RPMI8226 (cell line): ENCODE results near the gene REC8.
A peak's percentile ranks its signal among the peaks of the same experiment; 100 is the strongest.
"Not testable (repeated sequence)": the region's sequence is repeated elsewhere in the genome, so short reads cannot be mapped to it uniquely, and the experiment has no call there.

Source experiments
- DNase-seq: peaks from one replicate; pipeline ENCODE4 v3.0.0-alpha.2; 2015

REC8 gene

DNA sequence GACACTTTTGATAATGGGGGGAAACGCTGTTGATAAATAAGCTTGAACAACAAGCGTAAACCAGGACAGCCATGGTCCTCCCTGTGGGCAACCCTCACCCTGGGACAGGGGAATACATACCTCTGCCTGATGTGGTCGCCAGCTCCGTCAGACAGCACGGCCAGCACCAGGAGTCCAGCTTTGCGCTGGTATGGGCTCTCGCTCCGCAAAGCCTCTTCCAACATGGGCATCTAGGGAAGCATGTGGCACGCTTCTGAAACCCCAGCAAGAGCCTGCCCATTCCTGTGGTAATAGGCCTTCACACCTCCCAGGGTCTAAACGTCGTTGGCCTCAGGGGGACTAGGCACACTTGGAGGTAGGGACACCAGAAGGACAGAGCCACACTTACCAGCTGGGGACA is 13.9 kb downstream of the REC8 start:
- DNase-seq, result no peak

DNA sequence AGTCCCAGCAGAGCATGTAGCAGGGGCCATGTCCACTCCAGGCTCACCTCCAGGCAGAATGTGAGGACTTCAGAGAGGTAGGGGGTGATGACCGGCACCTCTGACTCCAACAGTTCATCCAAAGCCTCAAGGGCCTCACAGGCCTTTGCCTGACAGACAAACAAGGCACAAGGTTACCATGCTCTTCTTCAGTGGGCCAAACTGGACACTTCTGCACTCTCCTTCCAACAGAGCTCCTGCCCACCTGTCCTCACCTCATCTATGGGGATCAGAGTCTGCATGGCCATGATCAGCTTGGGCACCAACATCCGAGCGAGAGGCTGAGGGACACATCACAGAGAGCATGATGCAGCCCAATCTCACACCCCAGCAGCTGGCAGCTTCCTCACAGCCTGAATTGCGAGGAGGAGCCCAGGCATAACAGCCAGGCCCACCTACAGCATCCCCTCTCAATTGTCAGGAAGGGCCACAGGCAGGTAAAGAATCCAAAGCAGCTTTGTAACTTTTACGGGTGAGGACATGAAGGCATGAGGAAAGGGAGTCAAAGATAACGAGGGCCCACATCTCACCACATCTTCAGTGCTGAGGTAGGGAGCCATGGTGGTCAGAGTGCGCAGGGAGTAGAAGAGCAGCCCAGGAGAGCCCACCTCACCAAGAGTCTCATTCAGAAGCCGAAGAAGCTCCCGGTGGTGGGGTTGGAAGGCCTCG is 15.1 kb downstream of the REC8 start:
- no peak for DNase-seq

DNA sequence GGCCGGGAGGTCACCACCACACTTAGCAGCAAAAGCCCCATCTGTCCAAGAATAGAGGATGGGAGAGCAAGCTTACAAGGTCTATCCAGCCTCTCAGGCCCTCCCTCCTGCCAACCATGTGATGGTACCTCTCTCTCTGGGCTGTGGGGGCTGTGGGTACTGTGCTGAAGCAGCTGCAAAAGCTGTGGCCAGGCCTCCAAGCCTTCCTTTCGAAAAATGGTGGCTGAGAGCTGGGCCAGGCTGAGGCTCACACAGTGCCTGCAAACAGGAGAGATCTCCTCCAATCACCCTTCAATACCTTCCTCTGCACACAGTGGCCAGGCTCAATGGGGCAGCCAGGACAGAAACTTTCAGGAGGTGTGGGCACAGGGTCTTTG is 15.6 kb downstream of the REC8 start:
- DNase-seq, result no peak

DNA sequence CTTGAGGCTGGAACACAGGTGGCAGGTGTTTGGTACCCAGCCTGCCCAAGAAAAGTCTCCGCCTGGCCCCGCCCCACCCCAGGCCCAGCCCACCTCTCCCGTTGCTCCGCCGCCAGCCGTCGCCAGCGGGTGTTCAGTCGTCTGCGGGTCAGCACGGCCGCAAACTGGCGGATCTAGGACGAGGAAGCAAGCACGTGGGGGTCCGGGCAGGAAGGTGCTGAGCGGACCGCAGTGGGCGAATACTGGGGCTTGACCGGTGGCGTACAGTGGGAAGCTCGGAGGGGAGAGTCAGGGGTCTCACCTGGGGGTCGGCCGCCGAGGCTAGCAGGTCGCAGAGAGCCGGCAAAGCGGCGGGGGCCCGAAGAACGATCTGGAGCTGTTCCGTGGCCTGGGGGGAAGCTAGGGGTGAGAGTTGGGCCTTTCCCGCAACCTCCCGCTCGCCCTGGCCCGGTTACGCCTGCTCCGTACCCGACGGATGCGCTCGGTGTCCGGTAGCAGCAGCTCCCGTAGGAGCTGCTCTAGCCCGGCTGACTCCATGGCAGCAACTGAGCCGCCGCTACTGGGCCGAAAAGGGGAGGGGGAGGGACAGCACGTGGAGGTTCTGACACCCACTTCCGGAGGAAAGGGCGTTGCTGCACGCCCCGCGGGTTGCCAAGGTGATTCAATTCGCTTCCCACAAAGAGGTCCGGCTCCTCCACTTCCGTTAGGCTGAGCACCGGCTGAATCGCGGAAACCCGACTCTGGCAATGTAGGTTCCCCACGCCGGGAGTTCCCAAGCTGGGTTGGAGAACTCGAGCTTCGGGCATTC is 16.6 kb downstream of the REC8 start, which contains the start of gene IPO4:
TSS of gene IPO4 (minus strand) at position 566 of the 808 bp plus-strand sequence. CDS start at position 537, 29 bp downstream.
- DNase-seq, result peak; percentile 96

DNA sequence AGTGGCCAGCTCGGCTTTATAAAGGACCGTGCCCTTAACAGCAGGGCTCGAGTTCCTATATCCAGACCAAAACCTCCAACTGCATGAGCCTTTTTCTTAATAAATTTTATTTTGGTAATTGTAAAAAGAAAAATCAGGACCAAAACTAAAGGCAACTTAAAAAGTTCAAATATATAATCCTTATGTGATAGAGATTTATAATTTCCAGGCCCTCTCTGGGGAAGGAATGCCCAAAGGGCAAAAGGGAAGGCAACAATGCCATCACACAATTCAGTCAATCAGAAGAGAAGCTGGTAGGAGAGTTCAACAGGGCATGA is 17.1 kb downstream of the REC8 start:
- no peak for DNase-seq

DNA sequence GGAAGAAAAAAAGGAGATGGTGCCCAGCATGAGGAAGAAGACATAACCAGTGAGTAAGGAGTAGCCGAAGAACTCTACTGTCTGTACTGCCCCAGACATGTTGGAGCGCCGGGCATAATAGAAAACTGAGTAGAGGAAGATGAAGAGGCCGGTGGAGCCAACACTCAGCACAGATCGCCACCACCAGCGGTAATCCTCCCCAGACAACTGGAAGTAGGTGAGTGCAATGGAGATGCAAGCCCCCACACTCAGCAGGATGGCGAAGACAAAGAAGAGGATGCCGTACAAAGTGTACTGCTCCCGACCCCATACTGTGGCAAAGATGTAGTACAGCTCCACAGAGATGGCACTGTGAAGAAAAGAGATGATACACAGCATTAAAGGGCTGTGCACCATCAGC is 17.6 kb downstream of the REC8 start:
- no peak for DNase-seq

DNA sequence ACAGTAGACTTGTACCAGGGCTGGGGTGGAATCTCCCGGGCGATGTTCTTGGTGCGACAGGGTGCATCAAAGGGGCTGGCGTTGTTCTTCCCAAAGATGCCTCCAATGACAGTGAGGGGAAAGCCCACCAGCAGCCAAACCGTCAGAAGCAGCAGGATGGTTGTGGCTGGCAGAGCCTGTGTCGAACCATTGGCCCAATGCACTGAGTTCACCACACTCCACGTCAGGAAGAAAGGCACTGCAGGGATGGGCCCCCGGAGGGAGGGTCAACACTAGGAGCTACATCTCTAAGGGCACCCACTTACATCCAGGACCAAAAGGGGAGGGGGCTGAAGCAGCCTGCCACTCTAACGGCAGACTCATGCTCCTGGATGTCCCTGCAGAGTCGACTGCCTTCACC is 18.5 kb downstream of the REC8 start:
- no peak for DNase-seq

DNA sequence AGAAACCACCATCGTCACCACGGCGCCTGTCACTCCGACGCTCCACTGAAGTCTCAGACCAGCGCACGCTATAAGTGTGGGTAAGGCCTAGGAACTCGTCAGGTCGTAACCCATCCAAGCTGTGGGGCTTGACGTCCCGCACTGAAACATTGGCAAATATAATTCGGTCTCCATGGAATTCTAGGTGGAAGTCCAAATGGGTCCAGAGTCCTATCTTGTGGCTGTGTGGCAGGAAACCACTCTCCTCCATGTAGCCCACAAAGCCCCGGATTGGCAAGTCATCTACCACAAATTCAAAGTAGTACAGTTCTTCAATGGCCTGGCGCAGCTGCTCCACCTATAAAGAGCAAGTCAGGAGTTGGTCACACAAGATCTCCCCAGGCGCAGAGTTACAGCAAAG is 21.1 kb downstream of the REC8 start:
- no peak for DNase-seq

DNA sequence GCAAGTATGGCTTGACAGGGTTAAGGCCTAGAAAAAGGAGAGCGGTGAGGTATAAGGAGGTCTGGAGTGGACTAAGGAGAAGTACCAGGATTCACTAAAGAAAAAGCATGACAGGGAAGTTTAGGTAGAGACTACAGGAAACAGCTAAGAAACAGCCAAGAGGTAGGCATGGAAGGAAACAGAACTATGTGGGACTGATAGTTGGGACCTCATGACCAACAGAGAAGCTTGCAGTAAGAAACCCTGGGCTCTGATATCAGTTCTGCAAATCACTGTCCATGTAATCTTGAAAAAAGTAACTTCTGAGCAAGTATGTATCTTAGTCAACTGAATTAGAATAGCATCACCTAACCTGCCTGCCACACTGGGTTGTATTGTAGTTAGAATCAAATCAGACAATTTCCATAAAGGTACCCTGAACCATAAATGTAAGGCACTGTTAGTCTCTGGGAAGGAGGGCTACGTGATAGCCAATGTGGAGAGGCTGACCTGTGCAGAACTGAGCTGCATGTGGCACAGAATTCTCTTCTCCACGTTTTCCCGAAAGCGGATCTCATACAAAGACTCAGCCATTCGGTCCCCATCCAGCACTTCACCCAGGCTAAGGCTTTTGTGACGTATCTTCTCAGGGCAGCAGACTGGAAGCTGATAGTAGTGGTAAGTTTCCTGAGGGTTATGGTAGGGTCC is 22.4 kb downstream of the REC8 start:
- DNase-seq, result no peak

DNA sequence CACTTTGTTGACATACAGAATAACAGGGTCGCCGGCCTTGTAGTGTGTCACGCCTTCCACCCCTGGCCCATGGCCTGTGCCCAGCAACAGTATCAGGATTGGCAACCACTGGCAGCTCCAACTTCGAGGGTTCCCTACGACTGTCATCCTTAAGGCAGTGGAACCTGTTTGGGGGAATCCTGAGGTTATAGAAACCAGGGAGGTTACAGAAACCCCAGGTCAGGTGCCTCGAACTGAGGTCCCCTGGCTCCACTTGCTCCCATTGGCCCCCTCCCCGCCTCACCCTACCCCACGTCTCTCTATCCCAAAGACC is 22.9 kb downstream of the REC8 start:
- no peak for DNase-seq

DNA sequence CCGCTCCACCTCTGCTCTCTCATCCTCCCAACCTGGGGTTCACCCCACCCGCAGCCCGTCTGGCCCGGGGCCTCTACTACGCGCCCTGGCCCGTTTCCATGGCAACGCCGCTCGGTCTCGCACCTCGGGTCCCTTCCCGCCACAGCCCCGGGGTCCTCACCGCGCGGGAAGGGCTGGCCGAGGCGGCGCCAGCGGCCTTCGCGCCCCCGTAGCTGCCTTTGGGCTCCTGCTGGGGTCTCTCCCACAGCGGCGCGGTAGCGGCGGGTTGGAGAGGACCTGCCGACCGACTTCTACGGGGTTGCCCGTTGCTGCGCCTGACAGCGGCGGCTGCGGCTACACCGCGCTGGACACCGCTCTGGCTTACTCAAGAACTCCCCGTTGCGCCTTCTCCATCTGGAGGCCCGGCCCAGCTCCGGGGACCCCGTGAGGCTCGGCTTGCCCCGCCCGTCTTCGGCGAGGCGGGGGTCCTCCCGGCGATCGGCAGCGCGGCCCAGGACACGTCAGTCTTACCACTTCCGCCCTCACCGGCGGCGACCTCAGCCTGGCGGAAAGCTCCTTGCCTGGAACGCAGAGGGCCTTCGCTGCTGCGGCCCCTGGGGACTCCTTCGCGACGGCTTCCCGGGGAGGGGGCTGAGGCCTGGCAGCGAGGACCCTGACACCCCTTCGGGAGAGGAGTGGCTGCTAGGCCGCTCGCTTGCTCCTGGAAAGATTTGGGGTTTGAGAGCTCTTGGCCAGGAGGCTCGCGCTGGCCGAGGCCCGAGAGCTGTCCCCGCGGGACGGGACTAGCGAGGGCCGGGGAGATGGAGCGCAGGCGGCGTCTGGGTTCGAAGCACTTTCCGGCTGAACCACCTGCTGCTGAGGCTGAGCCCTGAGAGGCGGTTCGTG is 23.5 kb downstream of the REC8 start, which contains the start of gene TM9SF1:
TSS of gene TM9SF1 (minus strand) at position 256 of the 885 bp plus-strand sequence. CDS start 422 bp downstream, outside the sequence.
- peak; percentile 83 for DNase-seq

DNA sequence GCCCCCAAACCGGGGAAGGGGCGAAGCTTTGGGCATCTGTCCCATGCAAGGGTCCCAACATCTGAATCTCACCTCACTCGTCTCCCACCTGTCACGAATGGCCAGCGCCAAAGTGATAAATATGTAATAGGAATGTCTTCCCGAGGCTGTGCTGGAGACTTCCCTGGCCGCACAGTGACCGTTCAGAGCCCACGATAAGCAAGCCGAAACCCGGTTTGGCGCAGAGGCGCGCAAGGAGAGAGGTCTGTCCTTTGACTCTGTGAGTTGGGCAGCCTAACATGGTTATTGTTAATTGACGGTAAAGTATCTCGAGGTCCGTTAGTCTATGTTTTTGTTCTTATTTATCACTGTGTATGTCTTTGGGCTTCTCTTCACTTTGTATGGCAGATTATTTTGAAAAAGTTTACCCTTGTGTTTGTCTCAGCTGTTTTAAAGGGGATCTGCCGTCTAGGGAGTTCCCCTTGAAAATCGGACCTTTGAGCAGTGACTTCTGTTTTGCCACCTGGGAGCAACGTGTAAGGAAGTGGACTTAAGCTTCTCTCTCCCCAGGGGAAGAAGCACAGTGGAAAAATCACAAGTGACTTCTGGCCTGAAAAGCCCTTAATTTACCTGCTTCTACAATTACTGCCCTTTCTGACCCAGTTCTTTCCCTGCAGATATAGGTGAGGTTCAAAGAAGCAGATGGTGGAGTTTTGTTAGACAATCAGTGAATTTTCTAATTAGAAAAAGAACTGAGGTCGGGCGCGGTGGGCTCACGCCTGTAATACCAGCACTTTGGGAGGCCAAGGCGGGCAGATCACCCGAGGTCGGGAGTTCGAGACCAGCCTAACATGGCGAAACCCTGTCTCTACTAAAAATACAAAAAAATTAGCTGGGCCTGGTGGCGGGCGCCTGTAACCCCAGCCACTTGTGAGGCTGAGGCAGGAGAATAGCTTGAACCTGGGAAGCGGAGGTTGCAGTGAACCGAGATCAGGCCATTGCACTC is 24.5 kb downstream of the REC8 start:
- DNase-seq, result peak; percentile 30

DNA sequence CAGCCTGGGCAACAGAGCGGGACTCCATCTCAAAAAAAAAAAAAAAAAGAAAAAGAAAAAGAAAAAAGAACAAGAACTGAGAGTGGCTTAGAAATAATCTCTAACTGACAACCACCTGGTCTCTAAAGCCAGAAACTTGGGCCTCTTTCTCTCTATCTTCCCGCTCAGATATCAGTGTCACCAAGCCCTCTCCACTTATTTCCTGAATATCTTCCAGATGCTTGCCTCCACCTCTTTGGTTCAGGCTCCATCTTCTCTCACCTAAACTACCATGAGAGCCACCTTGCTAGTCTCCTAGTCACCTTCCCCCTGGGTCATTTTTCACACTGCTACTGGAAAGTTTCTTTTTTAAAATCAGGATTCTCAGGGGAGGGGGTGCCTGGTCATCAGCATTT is 25.2 kb downstream of the REC8 start:
- no peak for DNase-seq

DNA sequence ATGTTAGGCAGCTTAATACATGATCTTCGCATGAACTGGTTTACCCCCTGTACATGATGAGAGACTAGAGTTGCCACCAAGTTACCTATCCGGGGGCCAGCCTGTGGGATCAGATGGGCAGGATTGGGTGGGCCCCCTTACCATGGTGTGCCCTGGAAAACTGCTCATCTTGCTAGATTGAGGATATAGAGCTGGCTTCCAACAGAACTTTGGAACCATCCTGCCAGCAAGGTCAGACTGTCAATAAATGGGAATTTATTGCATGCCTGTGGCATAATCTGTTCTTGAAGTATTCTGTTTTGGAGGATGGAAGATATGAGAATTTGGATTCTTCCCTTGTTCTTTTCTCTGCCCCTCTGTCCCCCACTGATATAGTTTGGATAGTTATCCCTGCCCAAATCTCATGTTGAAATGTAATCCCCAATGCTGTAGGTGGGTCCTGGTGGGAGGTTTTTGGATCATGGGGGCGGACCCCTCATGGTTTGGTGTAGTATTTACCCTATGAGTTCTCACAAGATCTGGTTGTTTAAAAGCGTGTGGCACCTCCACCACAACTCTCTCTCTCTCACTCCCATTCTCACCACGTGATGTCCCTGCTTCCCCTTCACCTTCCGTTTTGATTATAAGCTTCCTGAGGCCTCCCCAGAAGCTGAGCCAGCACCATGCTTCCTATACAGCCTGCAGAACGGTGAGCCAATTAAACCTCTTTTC is 27.1 kb downstream of the REC8 start:
- DNase-seq, result no peak

DNA sequence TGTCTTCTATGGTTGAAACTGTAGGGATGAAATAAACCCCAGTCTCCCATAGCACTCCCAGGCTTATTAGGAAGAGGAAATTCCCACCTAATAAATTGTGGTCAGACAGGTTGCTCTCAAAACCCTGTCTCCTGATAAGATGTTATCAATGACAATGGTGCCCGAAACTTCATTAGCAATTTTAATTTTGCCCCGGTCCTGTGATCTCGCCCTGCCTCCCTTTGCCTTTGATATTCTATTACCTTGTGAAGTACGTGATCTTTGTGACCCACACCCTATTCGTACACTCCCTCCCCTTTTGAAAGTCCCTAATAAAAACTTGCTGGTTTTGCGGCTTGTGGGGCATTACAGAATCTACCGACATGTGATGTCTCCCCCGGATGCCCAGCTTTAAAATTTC is 30.7 kb downstream of the REC8 start:
- DNase-seq, result not testable (repeated sequence)

DNA sequence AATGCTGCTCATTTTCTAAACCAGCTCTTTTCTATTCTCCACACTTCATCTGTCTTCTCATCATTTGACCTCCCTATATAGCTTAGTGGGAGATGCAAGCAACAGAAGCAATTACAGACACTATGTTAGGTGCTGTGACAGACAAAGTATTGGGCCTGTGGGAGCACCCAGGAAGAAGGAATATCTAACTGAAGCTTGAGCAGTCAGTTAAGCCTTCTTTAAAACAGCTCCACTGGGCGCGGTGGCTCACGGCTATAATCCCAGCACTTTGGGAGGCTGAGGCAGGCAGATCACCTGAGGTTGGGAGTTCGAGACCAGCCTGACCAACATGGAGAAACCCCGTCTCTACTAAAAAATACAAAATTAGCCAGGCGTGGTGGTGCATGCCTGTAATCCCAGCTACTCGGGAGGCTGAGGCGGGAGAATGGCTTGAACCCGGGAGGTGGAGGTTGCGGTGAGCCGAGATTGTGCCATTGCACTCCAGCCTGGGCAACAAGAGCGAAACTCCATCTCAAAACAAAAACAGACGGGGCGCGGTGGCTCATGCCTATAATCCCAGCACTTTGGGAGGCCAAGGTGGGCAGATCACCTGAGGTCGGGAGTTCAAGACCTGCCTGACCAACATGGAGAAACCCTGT is 31.5 kb downstream of the REC8 start:
- DNase-seq, result not testable (repeated sequence)

DNA sequence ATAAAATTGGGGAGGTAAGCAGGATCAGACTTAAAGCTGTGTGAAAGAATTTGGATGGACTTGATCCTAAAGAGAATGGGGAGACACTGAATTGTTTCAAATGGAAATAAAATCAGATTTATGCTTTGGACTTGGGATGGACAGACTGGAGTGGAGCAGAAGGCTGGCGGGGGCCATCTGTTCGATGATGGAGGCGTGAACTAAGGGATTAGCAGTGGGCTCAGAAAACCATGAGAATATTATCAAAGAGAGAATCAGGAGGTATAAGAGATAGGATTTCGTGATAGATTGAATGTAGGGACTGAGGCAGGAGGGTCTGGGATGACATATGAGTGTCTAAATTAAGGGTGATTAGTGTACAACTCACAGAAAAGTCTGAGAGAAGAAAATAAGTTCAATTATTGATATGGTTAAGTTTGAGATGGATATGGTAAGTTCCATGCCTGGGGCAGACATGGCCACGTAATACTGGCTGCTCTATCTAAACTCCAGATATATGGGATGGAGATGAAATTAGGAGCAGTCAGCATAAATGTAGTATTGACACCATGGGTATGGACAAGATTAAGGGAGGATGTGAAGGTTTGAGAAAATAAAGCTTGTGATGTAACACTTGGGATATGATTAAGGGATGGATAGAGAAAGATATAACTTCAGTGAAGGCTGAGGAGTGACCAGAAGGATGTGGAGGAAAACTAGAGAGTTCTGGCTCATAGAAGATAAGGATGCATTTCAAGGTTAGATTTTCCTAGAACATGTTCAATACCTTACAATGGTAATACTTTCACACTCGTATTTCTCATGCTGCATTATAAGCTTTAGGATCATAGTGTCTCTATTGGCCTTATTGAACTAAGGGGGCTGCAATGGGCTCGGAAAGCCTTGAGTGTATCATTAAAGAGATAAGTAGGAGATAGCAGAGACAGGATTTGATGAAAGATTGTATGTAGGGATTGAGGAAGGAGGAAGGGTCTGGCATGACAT is 32.6 kb downstream of the REC8 start:
- DNase-seq, result no peak

DNA sequence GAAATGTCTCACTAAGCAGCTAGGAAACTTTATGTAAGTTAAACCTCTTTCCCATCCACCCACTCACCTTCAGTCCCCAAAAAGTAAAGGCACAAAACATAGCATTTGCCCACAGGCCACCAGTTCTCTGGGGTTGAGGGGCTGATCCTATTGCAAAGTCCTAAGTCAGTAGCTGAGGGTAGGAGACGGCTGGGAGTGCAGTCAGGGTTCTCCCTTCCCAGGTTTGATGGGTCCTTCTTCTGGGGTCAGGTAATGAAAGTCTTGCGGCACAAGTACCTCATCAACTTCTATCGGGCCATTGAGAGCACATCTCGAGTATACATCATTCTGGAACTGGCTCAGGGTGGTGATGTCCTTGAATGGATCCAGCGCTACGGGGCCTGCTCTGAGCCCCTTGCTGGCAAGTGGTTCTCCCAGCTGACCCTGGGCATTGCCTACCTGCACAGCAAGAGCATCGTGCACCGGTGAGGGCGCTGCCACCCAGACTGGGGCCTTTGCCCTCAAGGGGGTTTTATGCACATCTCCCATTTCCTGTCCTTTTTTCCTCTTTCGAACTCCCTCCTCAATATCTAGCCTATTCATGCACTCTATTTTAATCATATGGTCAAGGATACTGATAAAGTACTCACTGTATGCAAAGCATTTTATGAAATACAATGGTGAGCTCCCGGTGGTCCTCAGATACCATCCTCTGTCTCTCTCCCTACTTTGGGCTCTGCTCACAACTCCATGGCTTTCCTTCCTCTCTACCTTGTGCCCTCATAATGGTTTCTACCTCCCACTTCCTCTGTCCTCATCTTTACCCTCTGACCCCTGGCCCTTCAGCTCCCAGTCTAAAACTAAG is 34.6 kb downstream of the REC8 start:
- no peak for DNase-seq
